HEK293T (cell line): ENCODE measurements around the gene GSTO1.

ENCODE experiments used
- ARNT ChIP-seq: fragments of 450-650 bp; IDR thresholded peaks from 2 replicates; pipeline ENCODE4 v1.6.1; 2017; ENCODE audit warnings: mild to moderate bottlenecking
- ELF4 ChIP-seq: fragments of 450-650 bp; IDR thresholded peaks from 2 replicates; pipeline ENCODE4 v1.6.1; 2017; ENCODE audit warnings: antibody characterized with exemption
- FOXK2 ChIP-seq: fragments of 450-650 bp; IDR thresholded peaks from 2 replicates; pipeline ENCODE4 v1.6.1; 2016; ENCODE audit warnings: mild to moderate bottlenecking
- FOXM1 ChIP-seq: fragments of 450-650 bp; IDR thresholded peaks from 2 replicates; pipeline ENCODE4 v1.6.1; 2017; ENCODE audit warnings: mild to moderate bottlenecking, borderline replicate concordance
- LEF1 ChIP-seq: fragments of 450-650 bp; IDR thresholded peaks from 2 replicates; pipeline ENCODE4 v1.6.1; 2017; ENCODE audit warnings: mild to moderate bottlenecking, borderline replicate concordance
- SP1 ChIP-seq: fragments of 450-650 bp; IDR thresholded peaks from 2 replicates; pipeline ENCODE4 v1.6.1; 2017
- SUZ12 ChIP-seq: fragments of 450-650 bp; IDR thresholded peaks from 2 replicates; pipeline ENCODE4 v1.6.1; 2016; ENCODE audit warnings: mild to moderate bottlenecking

GRCh38 chr10:104296687-104297436, 42.2 kb downstream of the GSTO1 start:
- TF ChIP-seq LEF1 = no peak
- TF ChIP-seq FOXM1 = no peak
- no peak for TF ChIP-seq ELF4
- TF ChIP-seq SP1 = no peak
- TF ChIP-seq FOXK2 = no peak
- no peak for TF ChIP-seq SUZ12
- TF ChIP-seq ARNT = no peak
